ENCODE results near the gene TMEM41A. TPM values are rescaled to one million over a fixed set of nuclear protein-coding genes. Genes with fewer than 3 reads are reported as not detected.

The TMEM41A gene
- total RNA-seq: 14.1 TPM

GRCh38 chr3:185498503-185499396 lies at the start of gene TMEM41A:
TSS of gene TMEM41A (minus strand) at chr3:185499035. CDS start at chr3:185498961, 74 bp downstream.

Other genes starting within 250 kb of the TMEM41A start
- gene EHHADH, start 245.0 kb downstream of the TMEM41A start, total RNA-seq: 1.6 TPM
- 49.1 TPM for gene MAP3K13, start 135.9 kb downstream of the TMEM41A start, total RNA-seq
- gene LIPH, start 53.6 kb upstream of the TMEM41A start, total RNA-seq: not detected
- 47.9 TPM for gene SENP2, start 87.3 kb upstream of the TMEM41A start, total RNA-seq